ENCODE results near the gene DPYD.

Gene DPYD

GRCh38 chr1:97412737-97413136 lies 508.1 kb downstream of the DPYD start:
- no peak overlapping the region for H3K9ac ChIP-seq (ENCODE audit: low read length)
- H3F3A ChIP-seq (ENCODE audit: insufficient read depth): no peaks in the 10 kb centered on the region
- no peak overlapping the region for H3K4me2 ChIP-seq (ENCODE audit: low read depth, low read length, poor library complexity, severe bottlenecking)
- no peaks in the 10 kb centered on the region; the same call in 1 of the 2 replicates for H3K9me2 ChIP-seq (replicated peaks; ENCODE audit: insufficient read depth, low read length)
- H4K20me1 ChIP-seq (ENCODE audit: low read depth, low read length): no peaks in the 10 kb centered on the region
- no peaks in the 10 kb centered on the region for H3K79me2 ChIP-seq (ENCODE audit: insufficient read depth, low read length)
- H3K27ac ChIP-seq (ENCODE audit: low read depth, low read length): no peak overlapping the region
- no peak overlapping the region for H2AFZ ChIP-seq (ENCODE audit: low read depth, low read length, severe bottlenecking)
- H3K27me3 ChIP-seq (ENCODE audit: low read length): no peaks in the 10 kb centered on the region
- TF ChIP-seq EZH2phosphoT487 (conservative IDR thresholded peaks at IDR 0.05; ENCODE audit: low read length): no peak
- TF ChIP-seq, protein P1, sequence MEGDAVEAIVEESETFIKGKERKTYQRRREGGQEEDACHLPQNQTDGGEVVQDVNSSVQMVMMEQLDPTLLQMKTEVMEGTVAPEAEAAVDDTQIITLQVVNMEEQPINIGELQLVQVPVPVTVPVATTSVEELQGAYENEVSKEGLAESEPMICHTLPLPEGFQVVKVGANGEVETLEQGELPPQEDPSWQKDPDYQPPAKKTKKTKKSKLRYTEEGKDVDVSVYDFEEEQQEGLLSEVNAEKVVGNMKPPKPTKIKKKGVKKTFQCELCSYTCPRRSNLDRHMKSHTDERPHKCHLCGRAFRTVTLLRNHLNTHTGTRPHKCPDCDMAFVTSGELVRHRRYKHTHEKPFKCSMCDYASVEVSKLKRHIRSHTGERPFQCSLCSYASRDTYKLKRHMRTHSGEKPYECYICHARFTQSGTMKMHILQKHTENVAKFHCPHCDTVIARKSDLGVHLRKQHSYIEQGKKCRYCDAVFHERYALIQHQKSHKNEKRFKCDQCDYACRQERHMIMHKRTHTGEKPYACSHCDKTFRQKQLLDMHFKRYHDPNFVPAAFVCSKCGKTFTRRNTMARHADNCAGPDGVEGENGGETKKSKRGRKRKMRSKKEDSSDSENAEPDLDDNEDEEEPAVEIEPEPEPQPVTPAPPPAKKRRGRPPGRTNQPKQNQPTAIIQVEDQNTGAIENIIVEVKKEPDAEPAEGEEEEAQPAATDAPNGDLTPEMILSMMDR (IDR thresholded peaks at IDR 0.05; ENCODE audit: insufficient read depth, low read length, poor library complexity, severe bottlenecking): no peak
- no peaks in the 10 kb centered on the region for H3K9me3 ChIP-seq (ENCODE audit: insufficient read depth, low read length)
- H3K36me3 ChIP-seq (ENCODE audit: low read length): no peaks in the 10 kb centered on the region
- no peak overlapping the region for H3K4me3 ChIP-seq (ENCODE audit: insufficient read depth, low read length, poor library complexity, severe bottlenecking)

DNA sequence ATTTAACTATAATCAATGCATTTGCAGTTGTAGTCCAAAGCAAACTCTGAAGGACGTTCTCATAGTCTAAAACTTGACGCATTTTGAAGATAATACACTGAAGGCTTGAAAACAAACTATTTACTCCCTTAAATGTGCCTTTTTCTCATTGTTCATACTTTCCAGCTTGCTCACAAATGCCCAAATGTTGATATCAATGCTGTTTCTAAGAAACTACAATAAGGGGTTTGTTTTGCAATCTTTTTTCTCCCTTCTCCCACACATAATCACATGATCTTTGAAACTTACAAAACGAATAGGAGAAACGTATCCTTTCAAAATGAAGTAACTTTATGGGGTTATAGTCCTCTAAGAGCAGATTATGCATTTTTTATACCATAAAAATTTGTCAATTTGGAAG lies 508.7 kb downstream of the DPYD start:
- H3K9me3 ChIP-seq (ENCODE audit: insufficient read depth, low read length): no peaks in the 10 kb centered on the region
- H3K27ac ChIP-seq (ENCODE audit: low read depth, low read length): no peak overlapping the region
- H3K9ac ChIP-seq (ENCODE audit: low read length): no peak overlapping the region
- H3K36me3 ChIP-seq (ENCODE audit: low read length): no peaks in the 10 kb centered on the region
- no peak overlapping the region for H2AFZ ChIP-seq (ENCODE audit: low read depth, low read length, severe bottlenecking)
- no peaks in the 10 kb centered on the region for H4K20me1 ChIP-seq (ENCODE audit: low read depth, low read length)
- no peaks in the 10 kb centered on the region for H3K79me2 ChIP-seq (ENCODE audit: insufficient read depth, low read length)
- no peaks in the 10 kb centered on the region for H3F3A ChIP-seq (ENCODE audit: insufficient read depth)
- no peak overlapping the region for H3K4me3 ChIP-seq (ENCODE audit: insufficient read depth, low read length, poor library complexity, severe bottlenecking)
- H3K9me2 ChIP-seq (replicated peaks; ENCODE audit: insufficient read depth, low read length): no peaks in the 10 kb centered on the region
- TF ChIP-seq, protein P1 (IDR thresholded peaks at IDR 0.05; ENCODE audit: insufficient read depth, low read length, poor library complexity, severe bottlenecking): no peak
- no peak for TF ChIP-seq EZH2phosphoT487 (conservative IDR thresholded peaks at IDR 0.05; ENCODE audit: low read length)
- H3K27me3 ChIP-seq (ENCODE audit: low read length): no peaks in the 10 kb centered on the region
- no peak overlapping the region for H3K4me2 ChIP-seq (ENCODE audit: low read depth, low read length, poor library complexity, severe bottlenecking)

GRCh38 chr1:97396463-97396862 lies 524.4 kb downstream of the DPYD start:
- Histone ChIP-seq H3K27ac (ENCODE audit: low read depth, low read length) (no peak overlapping the region), H2AFZ (ENCODE audit: low read depth, low read length, severe bottlenecking) (no peak overlapping the region), H3K4me2 (ENCODE audit: low read depth, low read length, poor library complexity, severe bottlenecking) (no peak overlapping the region), H3K9ac (ENCODE audit: low read length) (no peak overlapping the region), H4K20me1 (ENCODE audit: low read depth, low read length) (no peaks in the 10 kb centered on the region), H3K27me3 (ENCODE audit: low read length) (no peaks in the 10 kb centered on the region), H3K9me3 (ENCODE audit: insufficient read depth, low read length) (no peaks in the 10 kb centered on the region), H3K36me3 (ENCODE audit: low read length) (no peaks in the 10 kb centered on the region), H3F3A (ENCODE audit: insufficient read depth) (no peaks in the 10 kb centered on the region), H3K4me3 (ENCODE audit: insufficient read depth, low read length, poor library complexity, severe bottlenecking) (no peak overlapping the region), H3K9me2 (replicated peaks; ENCODE audit: insufficient read depth, low read length) (no peaks in the 10 kb centered on the region), H3K79me2 (ENCODE audit: insufficient read depth, low read length) (no peaks in the 10 kb centered on the region)
- TF ChIP-seq EZH2phosphoT487 (conservative IDR thresholded peaks at IDR 0.05; ENCODE audit: low read length): no peak
- TF ChIP-seq, protein P1 (IDR thresholded peaks at IDR 0.05; ENCODE audit: insufficient read depth, low read length, poor library complexity, severe bottlenecking): no peak

All from SU-DHL-6 (cell line).